D721Med (cell line): Measurements from ENCODE around the gene MKI67.
"Not testable (repeated sequence)": the region's sequence is repeated elsewhere in the genome, so short reads cannot be mapped to it uniquely, and the experiment has no call there.

Source experiments
- DNase-seq: peaks from one replicate; pipeline ENCODE4 v3.0.0; 2011; ENCODE audit warnings: low spot score; ENCODE audit not compliant: insufficient read length
- FAIRE-seq: peaks from 2 replicates; lab custom pipeline; 2011; peaks lifted over from hg19 to GRCh38; lab: Jason Lieb, UNC
- CTCF ChIP-seq: IDR thresholded peaks from 2 replicates; pipeline ENCODE4 v1.5.1; 2012; ENCODE audit warnings: mild to moderate bottlenecking, control low read depth; ENCODE audit not compliant: insufficient read depth; ENCODE audit errors: missing control alignments

MKI67 gene

GRCh38 chr10:128125944-128126764 lies at the start of gene MKI67:
MKI67 (minus strand) TSS chr10:128126423; CDS start chr10:128125667, 756 bp downstream.
- FAIRE-seq (no peak), DNase-seq (peak; percentile 48)
- no peak for TF ChIP-seq CTCF

GRCh38 chr10:128174581-128175559 lies 48.6 kb upstream of the MKI67 start:
- FAIRE-seq (no peak), DNase-seq (no peak)
- TF ChIP-seq CTCF: no peak

DNA sequence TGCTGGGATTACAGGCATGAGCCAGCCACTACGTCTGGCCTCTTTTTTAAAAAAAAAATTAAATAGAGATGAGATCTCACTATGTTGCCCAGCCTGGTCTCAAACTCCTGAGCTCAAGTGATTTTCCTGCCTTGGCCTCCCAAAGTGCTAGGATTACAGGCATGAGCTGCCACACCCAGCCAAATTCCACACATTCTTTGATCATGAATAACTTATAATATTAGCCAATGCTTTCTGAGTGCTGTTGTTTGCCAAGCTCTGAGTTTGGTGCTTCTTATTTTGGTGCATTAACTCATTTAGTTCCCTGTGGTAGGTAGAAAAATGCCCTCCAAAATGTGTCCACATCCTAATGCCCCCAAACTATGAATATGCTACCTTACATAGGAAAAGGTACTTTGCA lies 47.2 kb upstream of the MKI67 start:
- DNase-seq (no peak), FAIRE-seq (no peak)
- no peak for TF ChIP-seq CTCF

DNA sequence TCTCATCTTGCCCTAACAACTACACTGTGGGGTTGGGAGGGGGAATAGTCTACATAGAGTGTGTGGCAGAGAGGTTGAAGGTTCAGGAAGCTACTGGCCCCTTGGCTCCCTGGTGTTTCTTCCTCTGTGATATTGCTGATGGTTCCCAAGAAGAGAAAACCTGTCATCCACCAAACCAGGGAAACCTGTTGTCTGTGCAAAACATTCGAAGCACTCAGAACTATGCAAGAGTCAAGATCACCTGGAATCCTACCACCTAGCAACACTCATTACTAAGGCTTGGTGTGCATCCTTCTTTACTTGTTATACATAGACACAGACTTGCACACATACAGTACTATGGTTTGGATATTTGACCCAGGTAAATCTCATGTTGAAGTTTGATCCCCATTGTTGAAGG lies 46.5 kb upstream of the MKI67 start:
- FAIRE-seq: no peak
- no peak for DNase-seq
- TF ChIP-seq CTCF: no peak

DNA sequence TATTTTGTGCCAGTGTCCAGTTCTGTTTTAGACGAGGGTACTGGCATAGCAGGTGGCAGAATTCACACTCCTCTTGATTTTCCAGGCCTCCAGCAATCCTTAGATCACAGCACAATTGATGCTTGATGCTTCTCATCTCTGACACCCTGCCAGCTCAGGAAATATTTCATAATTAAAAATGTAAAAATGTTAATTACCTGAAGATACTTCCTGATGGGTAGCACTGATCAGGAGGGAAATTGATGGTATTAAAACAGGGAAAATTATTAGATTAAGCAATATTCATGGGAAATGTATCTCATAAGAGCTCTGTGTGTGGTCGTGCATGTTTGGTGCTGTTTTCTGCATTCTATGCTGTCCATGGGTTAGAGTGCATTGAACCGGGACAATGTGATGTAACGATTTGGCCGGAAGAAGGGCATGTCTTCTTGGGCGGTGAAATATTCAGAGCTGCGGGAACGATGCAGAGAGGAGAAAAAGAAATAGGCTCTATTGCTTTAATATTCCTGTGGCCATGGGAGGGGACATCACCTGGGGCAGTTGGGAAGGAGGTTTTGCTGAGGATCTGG lies 43.7 kb upstream of the MKI67 start:
- no peak for DNase-seq
- TF ChIP-seq CTCF: no peak
- FAIRE-seq: no peak

DNA sequence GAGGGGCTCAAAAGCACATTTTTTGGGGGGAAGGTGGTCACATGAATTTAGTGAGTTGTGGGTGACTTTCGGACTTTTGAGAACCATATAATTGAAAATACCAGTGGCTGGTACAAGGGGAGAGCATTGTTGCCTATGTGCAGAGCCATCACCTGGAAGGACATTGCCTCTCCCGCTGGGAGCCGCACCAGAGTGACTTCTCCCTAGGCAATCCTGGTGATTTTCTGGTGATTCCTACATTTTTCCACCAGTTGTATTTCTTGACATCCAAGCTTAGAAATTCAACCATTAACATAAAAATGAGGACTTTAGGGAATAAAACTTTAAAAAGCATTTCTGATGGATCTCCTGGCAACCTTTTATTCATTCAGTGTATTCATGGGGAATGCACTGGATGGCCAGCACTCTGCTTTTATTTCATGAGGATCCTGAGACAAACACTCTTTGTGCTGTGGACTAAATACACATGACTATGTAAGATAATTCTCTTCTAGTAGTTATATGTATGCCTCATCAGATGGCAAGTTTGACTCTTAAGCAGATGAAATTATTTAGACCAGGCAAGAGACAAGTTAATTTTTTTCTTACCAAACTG lies 41.8 kb upstream of the MKI67 start:
- no peak for TF ChIP-seq CTCF
- DNase-seq (no peak), FAIRE-seq (no peak)

DNA sequence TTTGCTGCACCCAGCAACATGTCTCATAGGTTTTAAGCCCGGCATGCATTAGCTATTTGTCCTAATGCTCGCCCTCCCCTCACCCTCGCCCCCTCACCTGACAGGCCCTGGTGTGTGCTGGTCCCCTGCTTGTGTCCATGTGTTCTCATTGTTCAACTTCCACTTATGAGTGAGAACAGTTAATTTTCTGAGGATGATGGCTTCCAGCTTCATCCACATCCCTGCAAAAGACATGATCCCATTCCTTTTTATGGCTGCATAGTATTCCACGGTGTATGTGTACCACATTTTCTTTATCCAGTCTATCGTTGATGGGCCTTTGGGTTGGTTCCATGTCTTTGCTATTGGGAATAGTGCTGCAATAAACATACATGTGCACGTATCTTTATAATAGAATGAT lies 40.9 kb upstream of the MKI67 start:
- DNase-seq, FAIRE-seq: not testable (repeated sequence)
